ENCODE results near the gene ABHD12B. TPM values are rescaled to one million over a fixed set of nuclear protein-coding genes. Genes with fewer than 3 reads are reported as not detected.

ABHD12B gene
- total RNA-seq, 2 experiments from 2014 or later: not detected

DNA sequence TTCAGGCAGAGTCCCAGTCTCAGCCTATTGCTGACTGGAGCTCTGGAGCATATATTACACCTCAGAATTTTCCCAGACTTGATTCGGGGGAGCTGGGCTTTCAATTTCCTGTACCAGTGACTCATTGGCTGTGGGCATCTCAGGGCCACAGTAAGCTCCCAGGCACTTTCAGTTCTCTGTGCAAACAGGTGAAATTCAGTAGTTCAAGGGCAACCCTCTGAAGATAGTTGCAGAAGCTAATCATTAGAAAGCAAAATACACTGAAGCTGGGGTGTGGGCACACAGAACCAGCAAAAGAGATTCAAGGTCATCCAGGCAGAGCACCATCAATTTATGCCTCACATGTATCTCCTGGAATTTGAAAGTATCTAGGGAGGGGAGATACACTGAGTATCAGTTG is 32.8 kb upstream of the ABHD12B start:
- DNase-seq: peak; percentile 40
- Mint-ChIP-seq H3K27ac (no peak overlapping the region), H3K4me1 (peaks cover 30% of the 10 kb centered on the region), H3K4me3 (no peak overlapping the region), H3K36me3 (ENCODE audit: low read depth) (no peaks in the 10 kb centered on the region), H3K9me3 (ENCODE audit: low read depth) (peaks cover 2% of the 10 kb centered on the region), H3K27me3 (no peaks in the 10 kb centered on the region)
- ATAC-seq: peak; percentile 62
- ChIA-PET CTCF (interaction anchor here (0.6 to 1.8 kb wide), 13 partner anchors 9 to 1377 kb away, joined by 3 to 9 read pairs (median 4); no protein-coding TSS in a partner anchor), POLR2A (interaction anchor here (0.5 to 0.7 kb wide), 3 partner anchors 52 to 984 kb away, joined by 3 to 6 read pairs (median 3); no protein-coding TSS in a partner anchor)
- intact Hi-C loops (cut with DNase I, micrococcal nuclease): loop anchor here in 1 of 2 experiments (10.0 kb wide), 1 partner anchor 1026 kb away; the partner anchor contains the start of gene GNG2

DNA sequence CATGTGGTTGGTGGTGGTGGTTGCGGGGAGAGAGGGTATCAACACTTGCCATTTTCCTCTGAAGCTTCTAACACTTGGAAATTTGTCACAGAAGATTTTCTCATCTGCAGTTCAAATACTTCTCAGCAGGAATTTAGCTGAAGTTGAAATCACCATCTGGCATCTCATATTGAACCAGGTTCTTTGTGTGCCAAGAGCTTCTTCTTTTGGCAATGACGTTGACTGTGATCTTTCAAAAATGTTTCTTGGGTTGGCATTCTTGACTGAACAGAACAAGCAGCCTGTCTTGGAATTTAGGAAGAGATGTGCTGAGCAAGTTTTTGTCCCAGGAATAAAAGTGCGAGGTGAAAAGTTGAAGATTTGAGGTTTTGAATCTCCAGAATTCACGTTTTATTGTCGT is 32.2 kb upstream of the ABHD12B start:
- CTCF ChIA-PET: interaction anchor here (0.6 to 1.8 kb wide), 9 partner anchors 10 to 276 kb away, joined by 3 to 9 read pairs (median 4); no protein-coding TSS in a partner anchor
- peaks cover 25% of the 10 kb centered on the region for H3K4me1 Mint-ChIP-seq
- H3K4me3 Mint-ChIP-seq: no peak overlapping the region
- DNase-seq: no peak
- H3K27me3 Mint-ChIP-seq: no peaks in the 10 kb centered on the region
- H3K36me3 Mint-ChIP-seq (ENCODE audit: low read depth): no peaks in the 10 kb centered on the region
- ATAC-seq: no peak
- intact Hi-C loops (cut with DNase I, micrococcal nuclease): loop anchor here in 1 of 2 experiments (10.0 kb wide), 1 partner anchor 1025 kb away; the partner anchor contains the start of gene GNG2
- peaks cover 2% of the 10 kb centered on the region for H3K9me3 Mint-ChIP-seq (ENCODE audit: low read depth)
- POLR2A ChIA-PET: interaction anchor here (0.6 kb wide), 1 partner anchor 1891 kb away, joined by 5 read pairs; no protein-coding TSS in a partner anchor
- no peak overlapping the region for H3K27ac Mint-ChIP-seq

DNA sequence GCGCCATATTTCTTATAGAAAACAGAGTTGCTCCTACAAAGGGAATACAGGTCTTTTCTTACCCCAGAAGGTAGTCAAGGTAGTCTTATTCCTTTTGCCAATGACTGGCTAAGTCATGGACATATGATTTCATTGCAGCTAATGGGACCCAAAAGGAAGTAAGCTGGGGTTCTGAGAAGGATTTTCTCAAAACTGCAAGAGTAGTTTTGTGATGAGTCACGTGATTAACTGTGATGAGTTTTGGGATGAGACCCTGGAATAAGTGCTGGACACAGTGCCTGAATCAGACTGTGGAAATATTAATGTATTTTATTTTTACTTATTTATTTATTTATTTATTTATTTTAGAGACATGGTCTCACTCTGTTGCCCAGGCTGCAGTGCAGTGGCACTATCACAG is 27.5 kb upstream of the ABHD12B start:
- Mint-ChIP-seq H3K27ac (no peak overlapping the region), H3K4me3 (no peak overlapping the region), H3K4me1 (no peaks in the 10 kb centered on the region), H3K27me3 (no peaks in the 10 kb centered on the region), H3K36me3 (ENCODE audit: low read depth) (no peaks in the 10 kb centered on the region), H3K9me3 (ENCODE audit: low read depth) (peaks cover 2% of the 10 kb centered on the region)
- ATAC-seq (no peak), DNase-seq (no peak)
- CTCF ChIA-PET: interaction anchor here (0.5 kb wide), 1 partner anchor 244 kb away, joined by 4 read pairs; no protein-coding TSS in a partner anchor
- POLR2A ChIA-PET: no interaction called here
- intact Hi-C loops (cut with DNase I, micrococcal nuclease): no loop called here

DNA sequence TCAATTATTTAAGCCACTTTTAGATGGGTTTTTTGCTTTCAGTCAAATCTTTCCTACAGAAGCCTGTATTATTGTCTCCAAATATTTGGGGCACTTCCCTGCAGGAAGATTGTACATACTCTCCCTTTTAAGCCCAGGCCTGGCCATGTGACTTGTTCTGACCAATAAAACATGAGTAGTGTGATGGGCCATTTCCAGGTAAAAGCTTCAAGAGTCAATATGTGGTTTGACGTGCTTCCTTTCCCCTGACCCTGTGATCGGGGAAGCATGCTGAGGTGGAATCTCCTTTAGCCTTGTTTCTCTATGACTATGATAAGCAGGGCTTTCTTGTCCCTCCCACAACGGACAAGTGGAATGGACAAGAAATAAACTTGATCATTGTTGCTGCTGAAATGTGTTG is 26.7 kb upstream of the ABHD12B start:
- H3K36me3 Mint-ChIP-seq (ENCODE audit: low read depth): no peaks in the 10 kb centered on the region
- no peak overlapping the region for H3K27ac Mint-ChIP-seq
- H3K9me3 Mint-ChIP-seq (ENCODE audit: low read depth): peaks cover 2% of the 10 kb centered on the region
- CTCF ChIA-PET: interaction anchor here (0.6 to 0.7 kb wide), 2 partner anchors 15 to 240 kb away, joined by 3 read pairs; no protein-coding TSS in a partner anchor
- no peak for DNase-seq
- H3K27me3 Mint-ChIP-seq: no peaks in the 10 kb centered on the region
- ATAC-seq: no peak
- H3K4me1 Mint-ChIP-seq: no peaks in the 10 kb centered on the region
- intact Hi-C loops (cut with DNase I, micrococcal nuclease): no loop called here
- H3K4me3 Mint-ChIP-seq: no peak overlapping the region
- POLR2A ChIA-PET: no interaction called here

DNA sequence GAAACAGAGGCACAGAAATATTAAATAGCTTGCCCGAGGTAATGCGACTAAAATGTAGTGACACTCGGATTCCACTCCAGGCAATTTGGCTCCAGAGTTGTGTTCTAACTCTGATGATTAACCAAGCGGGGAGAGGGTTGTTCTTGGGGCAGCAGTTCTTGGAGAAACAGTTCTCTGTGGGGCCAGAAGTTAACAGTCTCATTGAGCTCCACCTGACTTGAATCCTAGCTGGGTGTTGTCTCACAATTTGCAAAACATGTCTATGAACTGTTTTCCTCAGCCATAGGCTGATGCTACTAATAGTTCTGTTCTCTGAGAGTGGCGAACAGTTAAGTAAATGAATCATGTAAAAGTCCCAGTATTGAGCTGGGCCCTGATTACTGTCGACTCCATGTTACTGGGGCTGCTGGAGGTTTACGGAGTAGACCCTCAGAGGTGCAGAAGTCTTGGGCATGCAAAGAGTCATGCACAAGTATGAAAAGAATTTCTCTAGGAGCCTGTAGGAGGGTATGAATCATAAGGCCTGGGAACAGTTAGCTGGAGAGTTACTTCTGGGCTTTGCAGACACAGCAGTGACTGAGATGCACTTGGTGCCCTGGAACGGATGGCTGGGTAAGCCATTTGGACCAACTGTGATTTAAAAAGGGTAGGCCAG is 25.5 kb upstream of the ABHD12B start:
- Mint-ChIP-seq H3K36me3 (ENCODE audit: low read depth) (no peaks in the 10 kb centered on the region), H3K4me3 (no peak overlapping the region), H3K4me1 (no peaks in the 10 kb centered on the region), H3K27ac (no peak overlapping the region), H3K27me3 (no peaks in the 10 kb centered on the region), H3K9me3 (ENCODE audit: low read depth) (no peaks in the 10 kb centered on the region)
- ChIA-PET POLR2A (no interaction called here), CTCF (interaction anchor here (0.7 to 2.2 kb wide), 5 partner anchors 11 to 721 kb away, joined by 3 to 12 read pairs (median 4); partner anchors contain the start of gene NIN)
- intact Hi-C loops (cut with DNase I, micrococcal nuclease): no loop called here
- no peak for ATAC-seq
- no peak for DNase-seq

DNA sequence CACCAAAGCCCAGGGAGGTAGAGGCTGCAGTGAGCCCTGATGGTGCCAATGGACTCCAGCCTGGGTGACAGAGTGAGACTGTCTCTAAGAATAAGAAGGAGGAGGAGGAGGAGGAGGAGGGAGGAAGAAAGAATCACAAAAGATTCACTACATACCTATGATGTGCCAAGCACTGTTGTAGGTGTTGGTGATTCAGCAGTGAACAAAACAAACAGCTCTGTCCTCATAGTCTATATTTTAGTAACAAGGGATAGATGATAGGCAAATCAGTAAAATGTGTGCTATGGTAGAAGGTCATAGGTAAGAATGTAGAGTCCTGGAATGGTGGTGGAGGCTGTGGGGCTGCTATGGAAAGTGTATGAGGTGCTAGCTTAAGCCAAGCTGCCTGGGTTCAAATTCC is 18.0 kb upstream of the ABHD12B start:
- peak; percentile 81 for ATAC-seq
- intact Hi-C loops (cut with DNase I, micrococcal nuclease): no loop called here

DNA sequence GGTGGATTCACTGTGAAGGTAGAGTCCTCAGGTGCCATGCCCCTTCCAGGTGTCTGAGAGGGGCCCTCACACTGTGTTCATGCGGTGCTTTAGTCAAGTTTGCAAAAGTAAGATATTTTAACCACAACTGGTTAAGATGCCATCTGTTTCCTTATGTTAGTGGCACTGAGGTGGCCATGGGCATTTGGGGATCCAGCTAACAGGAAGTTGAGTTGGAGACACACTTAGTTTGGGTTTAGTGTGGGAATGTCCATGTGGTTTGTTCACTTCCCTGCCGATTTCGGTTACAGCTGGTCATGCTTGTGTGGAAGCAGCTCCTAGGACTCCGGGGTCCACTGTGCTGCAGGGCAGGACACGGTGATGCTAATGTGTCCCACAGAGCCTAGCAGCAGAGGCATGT is 17.3 kb upstream of the ABHD12B start:
- CTCF ChIA-PET: interaction anchor here (1.0 to 1.7 kb wide), 6 partner anchors 11 to 274 kb away, joined by 3 to 7 read pairs (median 4); no protein-coding TSS in a partner anchor
- ATAC-seq: no peak
- Mint-ChIP-seq H3K36me3 (ENCODE audit: low read depth) (no peaks in the 10 kb centered on the region), H3K9me3 (ENCODE audit: low read depth) (no peaks in the 10 kb centered on the region), H3K27ac (no peak overlapping the region), H3K4me1 (peaks cover 16% of the 10 kb centered on the region), H3K4me3 (no peak overlapping the region), H3K27me3 (no peaks in the 10 kb centered on the region)
- POLR2A ChIA-PET: interaction anchor here (0.6 to 1.0 kb wide), 2 partner anchors 24 to 68 kb away, joined by 3 read pairs; partner anchors contain the start of gene NIN
- intact Hi-C loops (cut with DNase I, micrococcal nuclease): no loop called here
- DNase-seq: no peak

More for the DNA sequence above, 18.0 kb upstream of the ABHD12B start:
- no peak overlapping the region for H3K4me3 Mint-ChIP-seq
- no peak overlapping the region for H3K27ac Mint-ChIP-seq
- no peaks in the 10 kb centered on the region for H3K9me3 Mint-ChIP-seq (ENCODE audit: low read depth)
- ChIA-PET POLR2A (interaction anchor here (0.6 to 1.0 kb wide), 2 partner anchors 23 to 67 kb away, joined by 3 read pairs; partner anchors contain the start of gene NIN), CTCF (interaction anchor here (0.5 to 1.7 kb wide), 7 partner anchors 11 to 273 kb away, joined by 3 to 7 read pairs (median 3); no protein-coding TSS in a partner anchor)
- DNase-seq: no peak
- no peaks in the 10 kb centered on the region for H3K27me3 Mint-ChIP-seq
- no peaks in the 10 kb centered on the region for H3K36me3 Mint-ChIP-seq (ENCODE audit: low read depth)
- H3K4me1 Mint-ChIP-seq: peaks cover 9% of the 10 kb centered on the region

DNA sequence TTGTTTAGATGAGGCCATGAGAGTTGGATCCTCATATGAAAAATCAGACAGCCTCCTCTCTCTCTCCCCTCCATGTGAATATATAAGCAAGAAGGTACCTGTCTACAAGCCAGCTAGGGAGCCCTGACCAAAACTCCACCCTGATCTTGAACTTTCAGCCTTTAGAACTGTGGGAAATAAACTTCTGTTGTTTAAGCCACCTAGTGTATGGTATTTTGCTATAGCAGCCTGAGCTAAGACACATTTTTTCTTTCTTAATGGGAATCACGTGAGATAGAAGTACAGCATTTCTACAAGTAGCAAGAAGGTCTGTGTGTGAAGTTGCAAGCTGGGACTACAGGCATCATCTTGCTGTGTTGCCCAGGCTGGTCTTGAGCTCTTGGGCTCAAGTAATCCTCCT is 16.3 kb upstream of the ABHD12B start:
- intact Hi-C loops (cut with DNase I, micrococcal nuclease): no loop called here
- ATAC-seq (no peak), DNase-seq (no peak)
- CTCF ChIA-PET: interaction anchor here (0.7 to 1.4 kb wide), 3 partner anchors 63 to 77 kb away, joined by 3 to 4 read pairs (median 4); no protein-coding TSS in a partner anchor
- POLR2A ChIA-PET: no interaction called here
- Mint-ChIP-seq H3K9me3 (ENCODE audit: low read depth) (no peaks in the 10 kb centered on the region), H3K4me1 (peaks cover 22% of the 10 kb centered on the region), H3K36me3 (ENCODE audit: low read depth) (no peaks in the 10 kb centered on the region), H3K27me3 (no peaks in the 10 kb centered on the region), H3K27ac (no peak overlapping the region), H3K4me3 (no peak overlapping the region)

DNA sequence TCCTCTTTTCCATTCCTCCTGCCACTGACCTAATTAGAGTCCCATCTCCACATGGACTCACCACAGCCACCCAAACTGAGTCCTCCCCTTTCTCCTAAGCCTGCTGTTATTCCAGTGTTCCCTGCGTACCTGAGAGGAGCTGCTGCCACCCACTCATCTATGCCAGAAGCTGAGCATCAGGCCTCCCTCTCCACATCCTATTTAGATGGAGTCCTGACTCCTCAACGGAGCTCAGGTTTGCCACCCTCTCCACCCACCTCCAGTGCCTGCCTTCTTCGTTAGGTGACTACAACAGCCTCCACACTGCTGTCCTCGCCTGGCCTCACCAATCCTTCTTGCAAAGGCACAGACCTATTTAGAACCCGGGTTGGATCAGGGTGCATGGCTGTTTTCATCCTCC is 15.2 kb upstream of the ABHD12B start:
- Mint-ChIP-seq H3K9me3 (ENCODE audit: low read depth) (no peaks in the 10 kb centered on the region), H3K36me3 (ENCODE audit: low read depth) (no peaks in the 10 kb centered on the region), H3K27me3 (no peaks in the 10 kb centered on the region), H3K27ac (no peak overlapping the region), H3K4me1 (peaks cover 22% of the 10 kb centered on the region), H3K4me3 (no peak overlapping the region)
- no peak for DNase-seq
- ChIA-PET CTCF (interaction anchor here (0.8 to 8.7 kb wide), 6 partner anchors 9 to 81 kb away, joined by 3 to 115 read pairs (median 6); no protein-coding TSS in a partner anchor), POLR2A (interaction anchor here (0.6 kb wide), 1 partner anchor 135 kb away, joined by 3 read pairs; no protein-coding TSS in a partner anchor)
- intact Hi-C loops (cut with DNase I, micrococcal nuclease): no loop called here
- ATAC-seq: no peak

DNA sequence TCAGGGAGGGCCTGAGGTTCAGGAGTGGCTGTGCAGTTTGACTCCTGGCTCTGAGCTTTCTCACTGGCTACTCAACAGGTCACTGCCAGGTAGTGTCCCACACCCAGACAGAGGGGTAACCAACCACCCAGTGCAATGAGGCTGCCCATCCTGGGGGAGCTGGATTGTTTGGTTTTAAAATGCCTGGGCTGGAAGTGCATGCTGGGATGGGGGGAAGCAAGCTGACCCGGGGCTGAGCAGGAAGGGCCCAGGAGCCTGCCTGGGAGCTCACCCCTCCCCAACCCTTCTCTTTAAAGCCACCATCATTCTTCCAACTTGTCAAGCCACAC is 12.6 kb upstream of the ABHD12B start:
- ATAC-seq: no peak
- intact Hi-C loops (cut with DNase I, micrococcal nuclease): no loop called here
- ChIA-PET POLR2A (interaction anchor here (0.6 to 1.0 kb wide), 3 partner anchors 130 to 457 kb away, joined by 3 to 7 read pairs (median 3); partner anchors contain the start of gene SAV1), CTCF (interaction anchor here (0.5 to 8.7 kb wide), 27 partner anchors 10 to 1703 kb away, joined by 3 to 115 read pairs (median 7); partner anchors contain the start of gene ABHD12B)
- no peak for DNase-seq
- Mint-ChIP-seq H3K36me3 (ENCODE audit: low read depth) (no peaks in the 10 kb centered on the region), H3K27ac (no peak overlapping the region), H3K4me3 (peak overlapping the region; percentile 76), H3K4me1 (peaks cover 13% of the 10 kb centered on the region), H3K9me3 (ENCODE audit: low read depth) (no peaks in the 10 kb centered on the region), H3K27me3 (no peaks in the 10 kb centered on the region)

DNA sequence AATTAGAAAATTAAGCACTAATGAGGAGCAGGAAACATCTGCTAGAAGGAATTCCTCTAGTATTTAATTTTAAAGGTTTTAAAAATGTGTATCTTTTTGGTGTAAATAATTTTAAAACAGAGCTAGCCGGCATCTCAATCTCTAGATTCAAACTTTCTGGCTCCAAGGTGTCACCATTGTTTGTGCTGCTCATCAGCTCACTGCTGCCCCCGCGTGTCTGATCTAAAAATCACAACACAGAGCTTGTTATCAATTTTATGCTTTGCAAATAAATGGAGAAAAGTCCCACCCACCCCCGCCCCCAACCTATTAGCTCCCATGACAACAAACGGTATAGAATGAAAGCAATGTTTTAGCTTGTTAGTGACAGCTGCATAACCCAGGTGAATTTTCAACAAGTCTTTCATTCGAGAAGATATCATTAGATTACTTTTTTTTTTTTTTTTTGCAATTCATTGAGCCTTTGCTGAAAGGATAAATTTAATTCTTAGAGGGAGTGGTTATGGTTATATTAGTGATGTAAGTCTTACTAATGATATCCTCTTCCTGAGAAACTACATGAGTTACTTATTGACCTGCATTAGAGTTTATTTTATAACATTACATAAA is 11.3 kb upstream of the ABHD12B start:
- DNase-seq: peak; percentile 94
- Mint-ChIP-seq H3K27me3 (peaks cover 3% of the 10 kb centered on the region), H3K36me3 (ENCODE audit: low read depth) (no peaks in the 10 kb centered on the region), H3K4me3 (peak overlapping the region; percentile 76), H3K4me1 (peaks cover 13% of the 10 kb centered on the region), H3K27ac (peak overlapping the region; percentile 82), H3K9me3 (ENCODE audit: low read depth) (no peaks in the 10 kb centered on the region)
- peak; percentile 80 for ATAC-seq
- CTCF ChIA-PET: interaction anchor here (0.6 to 8.7 kb wide), 60 partner anchors 10 to 872 kb away, joined by 3 to 115 read pairs (median 5); partner anchors contain the start of genes ABHD12B and TRIM9
- POLR2A ChIA-PET: interaction anchor here (0.5 to 1.0 kb wide), 5 partner anchors 74 to 971 kb away, joined by 3 read pairs; no protein-coding TSS in a partner anchor
- intact Hi-C loops (cut with DNase I, micrococcal nuclease): loop anchor here (1.0 to 5.0 kb wide), 13 partner anchors 29 to 317 kb away; partner anchors contain the start of genes NIN (in 1 of the 2) and SAV1 (in 1 of the 2)

Measured in activated CD4-positive, alpha-beta T cell treated with anti-CD3 and anti-CD28 coated beads for 36 hours (primary cell).